HL-60/S4 treated with phorbol 12-myristate 13-acetate at 8.2 ng/mL for 4 days and 3 days (cell line): ENCODE data around the gene ZRANB1.

Experiments used
- in situ Hi-C: fragments of 300-500 bp; cut with MboI; formaldehyde crosslinking; loops from 2 replicates; pipeline ENCODE4 v1.15.0; 2022; ENCODE audit warnings: low sequenced_read_pairs

Gene ZRANB1

DNA sequence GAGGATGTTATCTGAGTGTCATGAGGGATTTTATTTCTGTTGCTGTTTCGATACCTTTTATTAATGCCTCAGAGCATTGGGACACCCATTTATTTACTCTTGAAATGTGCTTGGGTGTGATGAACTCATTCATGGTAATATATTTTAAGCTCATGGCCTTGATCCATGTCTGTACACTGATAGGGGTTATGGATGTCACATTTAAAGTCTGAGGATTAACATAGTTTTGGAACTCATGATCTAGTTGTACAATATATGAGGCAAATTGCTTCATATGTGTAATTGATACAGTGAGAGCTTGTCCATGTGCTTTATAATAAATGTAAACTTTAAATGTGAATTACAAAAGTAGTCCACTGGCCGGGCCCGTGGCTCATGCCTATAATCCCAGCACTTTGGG lies 23.0 kb upstream of the ZRANB1 start:
- in situ Hi-C loops, result no loop called here

- in situ Hi-C loops, result no loop called here
Observed at GRCh38 chr10:124921261-124921660, 20.7 kb upstream of the ZRANB1 start.

DNA sequence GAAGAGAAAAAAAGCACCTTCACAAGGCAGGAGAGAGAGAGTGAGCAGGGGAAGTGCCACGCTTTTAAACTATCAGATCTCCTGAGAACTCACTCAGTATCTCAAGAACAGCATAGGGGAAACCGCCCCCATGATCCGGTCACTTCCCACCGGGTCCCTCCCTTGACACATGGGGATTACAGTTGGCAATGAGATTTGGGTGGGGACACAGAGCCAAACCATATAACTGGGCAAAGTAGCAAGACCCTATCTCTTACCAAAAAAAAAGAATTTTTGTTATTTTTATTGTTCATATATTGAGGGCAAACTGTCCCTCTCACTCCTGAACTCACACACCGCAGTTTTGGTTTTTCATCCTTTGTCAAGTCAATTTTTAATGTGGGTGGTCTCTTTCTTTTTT lies 18.2 kb upstream of the ZRANB1 start:
- in situ Hi-C loops, result no loop called here

- in situ Hi-C loops, result no loop called here
Observed at GRCh38 chr10:124926548-124926947, 15.4 kb upstream of the ZRANB1 start.

DNA sequence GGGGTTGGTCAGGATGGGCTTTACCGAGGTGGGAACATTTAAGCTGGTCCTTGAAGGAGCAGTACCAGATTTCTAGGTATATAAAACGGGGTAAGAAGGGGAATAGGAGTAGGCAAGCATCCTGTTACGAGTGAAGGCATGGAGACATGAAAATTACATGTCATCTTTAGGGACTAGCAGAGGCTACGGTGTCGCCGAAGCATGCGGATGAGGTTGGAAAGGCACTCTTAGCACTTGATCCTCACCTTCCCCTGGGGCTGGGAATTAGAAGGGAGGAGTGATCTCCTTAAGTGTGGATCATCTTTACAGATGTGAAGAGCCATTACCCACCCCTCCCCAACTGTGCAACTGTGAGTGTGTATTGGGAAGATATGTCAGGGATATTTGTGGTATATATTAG lies 13.8 kb upstream of the ZRANB1 start:
- in situ Hi-C loops, result no loop called here

DNA sequence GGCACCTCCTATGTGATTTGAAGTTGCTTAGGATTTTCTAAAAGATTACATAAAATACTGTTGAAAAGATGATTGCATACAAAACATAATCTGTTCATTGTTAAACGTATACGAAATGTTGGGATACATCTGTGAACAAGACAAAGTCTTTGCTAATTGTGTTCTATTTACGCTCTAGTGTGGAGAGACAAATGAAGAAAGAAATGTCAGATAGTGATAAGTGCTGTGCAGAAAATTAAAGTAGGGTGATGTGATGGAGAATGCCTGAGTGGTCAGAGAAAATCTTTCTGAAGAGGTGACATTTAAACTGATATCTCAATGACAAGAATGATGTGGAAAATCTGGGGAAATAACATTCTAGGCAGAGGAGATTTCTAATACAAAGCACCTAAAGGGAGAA lies 13.4 kb upstream of the ZRANB1 start:
- in situ Hi-C loops, result no loop called here

- in situ Hi-C loops, result no loop called here
Observed at GRCh38 chr10:124935946-124936345, 6.0 kb upstream of the ZRANB1 start.

GRCh38 chr10:124936813-124937212 lies 5.1 kb upstream of the ZRANB1 start:
- in situ Hi-C loops, result no loop called here

DNA sequence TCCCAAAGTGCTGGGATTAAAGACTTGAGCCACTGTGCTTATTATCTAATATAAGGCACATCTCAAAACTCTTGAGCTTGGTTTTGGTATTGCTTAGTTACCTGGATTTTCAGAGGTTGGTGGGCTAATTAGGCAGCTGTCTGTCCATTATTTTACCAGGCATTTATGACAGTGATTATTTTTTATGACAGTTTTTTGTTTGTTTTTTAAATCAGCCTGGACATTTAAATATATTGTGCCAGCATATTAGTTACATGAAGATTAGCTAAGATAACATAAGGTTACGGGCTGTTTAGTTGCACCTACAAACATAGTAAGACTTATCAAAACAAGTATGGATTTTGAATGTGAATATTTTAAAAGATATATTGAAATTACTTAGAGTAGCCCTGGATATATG lies 2.6 kb upstream of the ZRANB1 start:
- in situ Hi-C loops, result no loop called here

DNA sequence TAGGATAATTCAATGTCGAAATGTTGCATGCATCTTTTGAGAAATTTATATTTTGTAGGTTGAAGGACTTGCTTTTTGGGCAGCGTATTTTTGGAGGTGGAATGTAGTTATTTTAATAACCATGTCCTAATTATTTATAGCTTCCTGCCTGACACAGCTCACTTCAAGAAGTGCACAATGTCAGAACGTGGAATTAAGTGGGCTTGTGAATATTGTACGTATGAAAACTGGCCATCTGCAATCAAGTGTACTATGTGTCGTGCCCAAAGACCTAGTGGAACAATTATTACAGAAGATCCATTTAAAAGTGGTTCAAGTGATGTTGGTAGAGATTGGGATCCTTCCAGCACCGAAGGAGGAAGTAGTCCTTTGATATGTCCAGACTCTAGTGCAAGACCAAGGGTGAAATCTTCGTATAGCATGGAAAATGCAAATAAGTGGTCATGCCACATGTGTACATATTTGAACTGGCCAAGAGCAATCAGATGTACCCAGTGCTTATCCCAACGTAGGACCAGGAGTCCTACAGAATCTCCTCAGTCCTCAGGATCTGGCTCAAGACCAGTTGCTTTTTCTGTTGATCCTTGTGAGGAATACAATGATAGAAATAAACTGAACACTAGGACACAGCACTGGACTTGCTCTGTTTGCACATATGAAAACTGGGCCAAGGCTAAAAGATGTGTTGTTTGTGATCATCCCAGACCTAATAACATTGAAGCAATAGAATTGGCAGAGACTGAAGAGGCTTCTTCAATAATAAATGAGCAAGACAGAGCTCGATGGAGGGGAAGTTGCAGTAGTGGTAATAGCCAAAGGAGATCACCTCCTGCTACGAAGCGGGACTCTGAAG lies 620 bp downstream of the ZRANB1 start:
- in situ Hi-C loops, result no loop called here

DNA sequence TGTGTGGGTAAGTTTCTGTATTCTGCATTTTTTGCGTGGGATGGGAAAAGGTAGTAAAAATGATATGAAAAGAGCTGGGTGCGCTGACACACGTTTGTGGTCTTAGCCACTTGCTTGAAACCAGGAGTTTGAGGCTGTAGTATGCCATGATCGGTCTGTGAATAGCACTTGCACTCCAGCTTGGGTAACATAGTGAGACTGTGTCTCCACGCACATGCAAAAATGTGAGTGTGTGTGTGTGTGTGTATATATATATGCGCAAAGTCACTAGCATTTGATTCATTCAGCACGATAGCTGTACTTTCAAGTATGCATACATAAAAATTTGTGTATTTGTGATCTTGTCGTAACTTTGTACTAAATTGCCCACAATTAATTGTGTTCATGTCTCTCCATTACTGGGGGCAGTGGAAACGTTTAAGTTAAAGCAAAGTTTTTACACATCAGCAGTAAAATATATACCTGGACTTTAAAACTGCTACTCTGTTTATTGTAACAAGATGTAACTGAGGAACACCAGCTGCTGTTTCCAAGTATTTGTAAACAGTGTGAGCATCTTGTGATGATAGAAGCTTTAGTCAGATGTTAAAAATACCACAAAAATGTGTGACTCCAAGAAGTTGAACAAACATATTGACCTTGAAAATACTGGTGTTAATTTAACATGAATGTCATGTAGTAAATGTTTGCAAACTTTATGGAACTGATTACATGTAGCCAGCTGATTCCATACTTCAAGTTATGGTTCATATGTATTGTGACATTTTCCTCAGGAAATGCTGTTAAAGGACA lies 1.6 kb downstream of the ZRANB1 start:
- in situ Hi-C loops, result no loop called here

DNA sequence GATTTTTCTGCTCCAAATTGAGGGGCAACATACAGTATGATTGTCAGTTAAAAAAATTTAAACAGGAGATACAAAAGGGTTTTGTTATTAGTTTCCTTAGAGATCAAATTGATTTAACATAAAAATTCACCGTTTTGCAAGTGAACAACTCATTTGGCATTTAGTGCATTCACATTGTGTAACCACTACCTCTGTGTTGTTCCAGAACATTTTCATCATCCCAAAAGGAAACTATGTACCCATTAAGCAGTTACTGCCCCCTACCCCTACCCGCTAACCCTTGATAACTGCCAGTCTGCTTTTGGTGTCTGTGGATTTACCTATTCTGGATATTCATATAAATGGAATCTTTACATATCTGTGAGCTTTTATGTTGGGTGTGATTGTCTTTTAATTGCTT lies 3.1 kb downstream of the ZRANB1 start:
- in situ Hi-C loops, result no loop called here

DNA sequence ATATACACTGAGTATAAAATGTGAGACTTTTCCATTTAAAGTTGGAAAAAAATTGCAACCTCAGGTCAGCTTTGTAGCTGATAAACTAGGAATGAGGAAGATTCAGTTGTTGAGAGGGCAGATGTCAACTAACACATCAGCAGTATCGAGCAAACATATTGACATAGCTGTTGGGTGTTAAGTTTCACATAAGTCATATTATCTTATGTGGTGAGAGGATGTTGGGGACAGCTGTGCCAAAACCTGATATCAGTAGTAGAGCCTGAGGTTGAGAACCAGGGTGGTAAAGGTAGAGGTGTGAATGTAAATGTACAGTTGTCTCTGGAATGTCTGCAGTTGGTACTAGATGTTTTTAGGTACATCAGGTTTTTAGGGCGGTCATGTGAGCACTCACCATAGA lies 5.0 kb downstream of the ZRANB1 start:
- in situ Hi-C loops, result no loop called here

GRCh38 chr10:124949543-124949942 lies 7.6 kb downstream of the ZRANB1 start:
- in situ Hi-C loops, result no loop called here

DNA sequence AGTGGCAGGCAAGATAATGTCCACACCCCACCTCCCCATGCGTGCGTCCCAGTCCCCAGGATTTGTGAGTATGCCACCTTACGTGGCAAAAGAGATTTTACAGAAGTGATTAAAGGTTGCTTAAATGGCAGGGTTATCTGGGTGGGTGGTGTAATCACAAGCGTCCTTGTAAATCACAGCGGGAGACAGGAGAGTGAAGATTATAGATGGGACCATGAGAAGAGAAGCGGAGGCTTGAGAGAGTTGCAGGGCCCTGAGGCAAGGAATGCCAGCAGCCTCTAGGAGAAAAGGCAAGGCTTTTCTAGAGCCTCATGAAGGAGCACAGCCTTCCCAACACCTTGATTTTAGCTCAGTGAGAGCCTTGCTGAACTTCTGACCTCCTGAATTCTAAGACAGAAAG lies 10.2 kb downstream of the ZRANB1 start:
- in situ Hi-C loops, result no loop called here

- in situ Hi-C loops, result no loop called here
Observed at GRCh38 chr10:124953421-124953820, 11.5 kb downstream of the ZRANB1 start.

- in situ Hi-C loops, result no loop called here
Observed at GRCh38 chr10:124955243-124955642, 13.3 kb downstream of the ZRANB1 start.

GRCh38 chr10:124955868-124956267 lies 13.9 kb downstream of the ZRANB1 start:
- in situ Hi-C loops, result no loop called here

- in situ Hi-C loops, result no loop called here
Observed at GRCh38 chr10:124956764-124957163, 14.8 kb downstream of the ZRANB1 start.

GRCh38 chr10:124957404-124957947 lies 15.6 kb downstream of the ZRANB1 start:
- in situ Hi-C loops, result no loop called here

GRCh38 chr10:124959564-124959963 lies 17.6 kb downstream of the ZRANB1 start:
- in situ Hi-C loops, result no loop called here

DNA sequence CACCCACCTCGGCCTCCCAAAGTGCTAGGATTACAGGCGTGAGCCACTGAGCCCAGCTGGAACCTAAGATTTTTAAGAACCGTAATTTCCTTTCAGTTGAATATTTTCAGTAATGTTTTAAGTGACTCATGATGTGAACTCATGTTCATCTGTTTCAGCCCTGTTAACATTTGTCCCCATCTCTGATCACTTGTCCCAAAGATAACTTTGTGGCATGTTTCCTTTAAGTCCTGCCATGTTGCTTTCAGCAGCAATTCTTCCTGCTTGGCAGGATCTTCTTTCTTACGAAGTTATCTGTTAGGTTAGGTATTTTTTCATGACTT lies 19.3 kb downstream of the ZRANB1 start:
- in situ Hi-C loops, result no loop called here
